SHP77 (cell line): ENCODE results near the gene TAX1BP1.

Experiments
- DNase-seq, 2 experiments: peaks; one replicate each; lab custom pipeline; 2025; lab: John Stamatoyannopoulos, UW

TAX1BP1 gene

DNA sequence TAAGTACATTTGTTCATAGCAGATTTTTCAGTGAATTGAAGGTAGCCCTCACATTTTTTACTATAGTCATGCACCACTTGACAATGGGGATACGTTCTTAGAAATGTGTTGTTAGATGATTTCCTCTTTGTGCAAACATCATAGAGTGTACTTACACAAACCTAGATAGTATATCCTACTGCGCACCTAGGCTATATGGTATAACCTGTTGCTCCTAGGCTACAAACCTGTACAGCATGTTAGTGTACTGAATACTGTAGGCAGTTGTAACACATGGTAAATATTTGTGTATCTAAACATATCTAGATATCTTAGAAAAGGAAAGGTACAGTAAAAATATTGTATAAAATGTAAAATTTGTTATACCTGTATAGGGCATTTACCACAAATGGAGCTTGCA is 41.2 kb downstream of the TAX1BP1 start:
- DNase-seq = no peak

DNA sequence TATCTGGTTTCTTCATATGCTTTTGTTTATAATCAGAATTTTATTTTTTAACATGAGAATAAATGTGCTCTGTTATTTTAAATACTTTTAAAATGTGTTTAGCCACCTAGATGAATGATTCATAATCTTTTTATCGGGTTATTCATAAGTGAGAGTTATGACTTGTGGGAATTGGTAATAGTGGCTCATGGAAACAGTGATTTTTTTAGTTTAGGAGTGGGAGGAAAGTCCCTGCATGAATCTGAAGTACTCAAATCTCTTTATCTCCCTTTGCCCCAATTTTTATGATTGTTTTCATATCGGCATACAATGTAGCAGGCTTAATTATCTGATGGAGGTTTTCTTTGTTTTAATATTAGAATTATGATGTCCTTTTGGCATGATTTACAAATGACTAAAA is 42.9 kb downstream of the TAX1BP1 start:
- no peak for DNase-seq

DNA sequence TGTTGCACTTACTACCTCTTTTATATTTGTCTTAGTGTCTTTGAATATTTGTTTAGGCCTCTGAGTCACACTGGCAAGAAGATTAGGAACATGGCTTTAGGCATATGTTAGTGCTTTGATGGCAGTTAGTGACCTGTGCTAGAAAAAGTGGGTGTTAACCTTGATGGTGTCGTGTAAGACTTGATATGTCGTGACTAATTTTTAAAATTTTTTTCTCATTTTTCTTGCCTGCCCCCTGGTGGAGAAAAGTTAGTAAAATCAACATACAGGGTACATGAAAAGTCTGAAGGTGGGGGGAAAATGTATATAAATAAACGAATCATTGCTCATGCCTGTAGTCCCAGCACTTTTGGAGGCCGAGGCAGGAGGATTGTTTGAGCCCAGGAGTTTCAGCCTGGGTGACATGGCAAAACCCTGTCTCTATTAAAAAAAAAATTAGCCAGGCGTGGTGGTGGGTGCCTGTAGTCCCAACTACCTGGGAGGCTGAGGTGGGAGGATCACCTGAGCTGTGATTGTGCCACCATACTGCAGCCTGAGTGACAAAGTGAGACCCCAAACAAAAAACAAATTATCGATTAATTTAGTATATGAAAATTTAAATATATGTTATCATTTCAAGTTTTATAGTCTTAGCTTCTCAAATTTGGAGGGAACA is 44.6 kb downstream of the TAX1BP1 start:
- DNase-seq = peak; percentile 14 to 15

DNA sequence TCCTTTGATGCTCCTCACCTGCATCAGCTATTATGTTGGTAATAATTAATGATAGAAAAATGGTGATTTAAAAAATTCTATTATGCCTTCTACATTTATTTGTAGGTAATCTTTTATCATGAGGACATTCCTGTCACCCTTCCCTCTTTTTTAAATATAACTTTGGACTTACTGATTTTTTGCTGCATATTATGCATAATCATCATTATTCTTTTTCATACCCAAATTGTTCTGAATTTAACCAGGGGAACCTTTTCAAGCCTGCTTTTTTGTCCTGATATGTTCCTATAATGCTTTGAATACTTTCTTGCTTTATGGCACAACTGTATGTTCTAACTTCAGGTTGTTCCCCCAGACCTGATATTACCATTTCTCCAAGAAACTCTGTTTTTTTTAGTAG is 48.5 kb downstream of the TAX1BP1 start:
- DNase-seq = no peak

DNA sequence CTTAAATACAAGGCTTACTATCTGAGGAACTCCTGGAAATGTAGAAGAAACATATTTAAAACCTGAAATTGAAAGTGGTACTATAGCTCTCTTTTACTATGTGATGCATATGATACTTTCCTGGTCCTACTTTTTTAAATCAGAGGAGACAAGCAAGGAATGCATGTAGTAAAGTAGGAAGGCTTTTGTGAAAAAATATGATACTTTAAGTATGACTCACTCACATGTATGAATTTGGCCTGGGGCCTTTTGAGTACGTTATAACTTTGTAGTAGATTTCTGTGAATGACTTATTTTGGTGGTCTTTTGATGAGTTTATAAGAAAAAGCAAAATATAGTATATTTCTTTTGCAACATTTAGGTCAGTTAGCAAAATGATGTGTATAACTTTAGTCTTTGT is 53.8 kb downstream of the TAX1BP1 start:
- no peak for DNase-seq

DNA sequence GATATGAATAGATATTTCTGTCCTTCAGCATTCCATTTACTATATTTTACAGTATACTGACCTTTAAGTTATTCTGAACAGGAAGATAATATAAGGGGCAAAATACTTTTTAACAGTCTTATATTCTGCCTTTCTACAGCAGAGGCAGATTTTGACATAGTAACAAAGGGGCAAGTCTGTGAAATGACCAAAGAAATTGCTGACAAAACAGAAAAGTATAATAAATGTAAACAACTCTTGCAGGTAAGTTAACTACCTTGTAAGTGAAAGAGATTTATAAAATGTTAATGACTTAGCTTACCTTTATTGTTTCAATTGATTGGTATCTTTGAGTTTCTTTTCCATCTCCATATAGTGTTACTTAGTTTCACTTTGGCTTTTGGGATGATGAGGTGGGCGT is 56.0 kb downstream of the TAX1BP1 start:
- no peak for DNase-seq

DNA sequence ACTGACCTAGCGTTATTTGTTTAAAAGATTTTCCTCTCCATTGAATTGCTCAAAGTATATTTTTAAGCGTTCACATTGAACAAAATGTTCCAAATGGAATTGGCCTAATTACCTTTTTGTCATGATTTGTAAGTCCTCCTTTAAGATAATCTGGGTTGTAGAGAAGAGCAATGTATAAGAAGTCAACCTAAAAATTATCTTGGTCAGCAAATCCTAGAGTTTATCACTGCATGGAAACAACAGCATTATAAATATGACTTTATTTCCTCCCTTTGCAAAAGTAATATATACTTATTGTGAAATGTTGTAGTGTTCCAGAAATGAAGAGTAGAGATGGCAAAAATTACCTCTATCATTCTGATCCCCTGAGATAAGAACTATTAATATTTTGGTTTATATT is 59.2 kb downstream of the TAX1BP1 start:
- no peak for DNase-seq

DNA sequence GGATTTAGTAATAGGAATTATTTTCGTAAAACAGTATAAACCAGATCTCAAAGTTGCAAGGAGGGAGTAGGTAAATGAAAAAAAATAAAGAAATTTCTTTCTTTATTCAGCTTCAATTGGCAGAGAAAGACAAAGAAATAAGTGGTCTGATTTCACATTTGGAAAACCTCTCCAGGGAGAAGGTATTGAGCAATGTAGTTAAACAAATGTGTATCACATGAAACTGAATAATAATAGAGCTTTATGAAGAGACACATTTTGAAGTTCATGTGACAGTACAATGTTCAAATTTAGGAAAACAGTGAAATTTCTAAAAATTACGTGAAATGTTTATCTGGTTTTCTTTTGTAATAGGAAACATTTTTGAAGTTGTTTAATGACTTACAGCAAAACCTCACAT is 63.0 kb downstream of the TAX1BP1 start:
- DNase-seq = no peak

DNA sequence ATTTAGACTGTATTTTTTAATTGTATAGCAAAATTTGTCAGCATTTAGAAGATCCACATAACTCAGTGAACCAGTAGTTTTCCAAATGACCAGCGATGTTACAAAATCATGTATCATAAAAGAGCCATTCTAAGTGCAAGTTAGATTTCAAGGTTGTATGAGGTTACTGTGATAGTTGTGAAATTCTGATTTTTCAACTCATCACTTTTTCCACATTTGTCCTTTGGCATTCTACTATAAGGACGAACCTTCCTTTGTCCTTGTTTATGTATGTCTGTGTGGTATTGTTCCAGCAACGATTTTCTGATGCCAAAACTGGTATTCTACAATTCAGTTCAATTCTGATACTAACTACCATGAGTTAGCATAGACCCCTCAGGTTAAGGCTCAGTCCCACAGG is 64.2 kb downstream of the TAX1BP1 start:
- no peak for DNase-seq

DNA sequence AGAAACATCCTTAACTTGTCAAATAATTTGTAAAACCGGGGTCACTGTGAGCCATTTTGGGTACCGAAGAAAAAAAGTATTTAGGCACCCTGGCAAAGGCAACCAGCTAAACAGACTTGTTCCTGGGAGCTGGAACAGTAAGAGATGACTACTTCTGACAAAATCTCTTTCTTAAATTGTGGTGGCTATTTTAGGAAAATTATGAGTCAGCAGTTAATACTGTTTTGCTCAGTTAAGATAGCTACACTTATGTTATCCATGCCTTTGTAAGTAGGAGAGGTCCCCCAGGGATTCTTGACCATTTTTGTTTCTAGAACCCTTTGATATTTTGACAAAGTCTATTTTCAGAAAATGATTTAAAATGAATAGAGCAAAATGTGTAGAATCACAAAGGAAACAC is 68.7 kb downstream of the TAX1BP1 start:
- DNase-seq = no peak

DNA sequence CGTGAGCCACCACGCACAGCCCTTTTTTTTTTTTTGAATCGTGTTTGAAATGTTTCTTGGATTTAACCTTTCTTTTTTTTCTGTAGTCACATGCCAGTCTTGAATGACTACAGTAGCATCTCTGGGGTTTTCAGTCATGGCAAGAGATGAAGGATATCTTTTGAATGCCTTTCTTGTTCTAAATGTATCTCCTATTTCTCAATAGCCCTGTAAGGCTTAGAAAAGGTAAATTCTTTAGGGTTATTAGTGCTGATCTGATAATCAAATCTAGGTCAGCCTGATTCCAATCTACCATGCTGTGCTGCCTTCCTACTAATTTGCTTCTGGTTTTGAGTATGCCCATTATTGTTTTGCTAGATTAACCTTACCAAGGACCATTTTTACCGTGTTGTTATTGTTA is 70.2 kb downstream of the TAX1BP1 start:
- no peak for DNase-seq

DNA sequence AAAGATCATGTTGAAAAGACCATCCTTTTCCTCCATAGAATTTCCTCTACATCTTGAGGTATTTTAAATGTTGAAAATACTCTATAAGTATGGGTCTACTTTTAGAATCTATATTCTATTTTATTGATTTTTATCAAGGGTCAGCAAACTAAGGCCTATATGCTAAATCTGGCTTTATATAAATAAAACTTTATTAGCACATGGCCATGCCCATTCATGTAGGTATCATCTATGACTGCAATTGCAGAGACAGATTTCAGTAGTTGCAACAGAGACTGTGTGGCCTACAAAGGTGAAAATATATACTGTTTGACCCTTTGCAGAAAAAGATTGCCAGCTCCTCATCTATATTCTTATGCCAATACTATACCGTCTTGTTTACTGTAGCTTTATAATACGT is 72.7 kb downstream of the TAX1BP1 start:
- DNase-seq = no peak

DNA sequence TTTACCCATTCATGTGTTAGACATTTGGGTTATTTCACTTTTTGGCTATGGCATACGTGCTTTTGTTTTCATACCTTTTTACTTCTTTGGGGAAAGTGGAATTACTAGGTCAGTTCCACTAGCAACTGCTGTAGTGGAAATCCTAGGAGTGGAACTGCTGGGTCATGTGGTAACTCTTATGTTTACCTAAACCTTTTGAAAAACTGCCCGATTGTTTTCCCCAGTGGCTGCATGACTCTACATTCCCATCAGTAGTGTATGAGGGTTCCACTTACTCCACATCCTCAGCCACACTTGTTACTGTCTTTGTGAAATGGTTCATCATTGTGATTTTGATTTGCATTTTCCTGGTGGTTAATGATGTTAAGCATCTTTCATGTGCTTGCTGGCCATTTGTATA is 82.3 kb downstream of the TAX1BP1 start:
- DNase-seq = no peak

DNA sequence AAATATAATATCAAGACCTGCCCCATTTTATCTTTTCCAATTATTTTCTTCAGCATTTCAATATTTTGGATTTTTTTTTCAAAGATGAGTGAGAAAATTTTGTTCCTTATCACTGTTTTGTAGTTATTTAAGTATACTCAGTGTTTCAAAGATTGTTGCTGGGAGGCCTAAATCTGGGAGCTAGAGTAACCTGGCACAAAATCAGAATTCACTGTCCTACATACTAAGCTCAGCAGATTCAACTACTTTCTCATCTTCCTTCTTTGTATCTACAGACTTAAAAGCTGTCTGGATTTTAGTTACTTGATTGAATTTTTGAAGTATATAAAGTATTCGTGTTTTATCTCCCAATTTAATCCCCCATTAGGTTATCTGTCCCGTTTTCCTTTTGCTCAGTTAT is 85.9 kb downstream of the TAX1BP1 start:
- DNase-seq = no peak

DNA sequence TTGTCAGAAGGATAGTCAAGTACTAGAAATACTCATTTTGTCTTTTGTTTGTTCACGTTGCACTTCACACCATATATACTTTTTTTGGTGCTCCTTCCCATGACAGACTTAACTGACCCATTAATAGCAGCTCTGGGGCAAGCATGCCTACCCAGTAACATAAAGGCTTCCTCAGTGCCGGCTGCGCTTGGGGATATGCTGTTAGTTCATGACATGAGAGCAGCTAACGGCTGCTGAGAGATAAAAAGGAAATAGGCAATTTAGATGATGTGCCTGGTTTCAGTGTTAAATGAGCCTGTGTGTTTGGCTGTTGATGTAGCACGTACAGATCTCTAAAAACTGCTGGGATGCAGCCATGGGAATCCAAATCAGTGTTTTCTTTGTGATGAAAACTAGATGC is 86.4 kb downstream of the TAX1BP1 start:
- no peak for DNase-seq

DNA sequence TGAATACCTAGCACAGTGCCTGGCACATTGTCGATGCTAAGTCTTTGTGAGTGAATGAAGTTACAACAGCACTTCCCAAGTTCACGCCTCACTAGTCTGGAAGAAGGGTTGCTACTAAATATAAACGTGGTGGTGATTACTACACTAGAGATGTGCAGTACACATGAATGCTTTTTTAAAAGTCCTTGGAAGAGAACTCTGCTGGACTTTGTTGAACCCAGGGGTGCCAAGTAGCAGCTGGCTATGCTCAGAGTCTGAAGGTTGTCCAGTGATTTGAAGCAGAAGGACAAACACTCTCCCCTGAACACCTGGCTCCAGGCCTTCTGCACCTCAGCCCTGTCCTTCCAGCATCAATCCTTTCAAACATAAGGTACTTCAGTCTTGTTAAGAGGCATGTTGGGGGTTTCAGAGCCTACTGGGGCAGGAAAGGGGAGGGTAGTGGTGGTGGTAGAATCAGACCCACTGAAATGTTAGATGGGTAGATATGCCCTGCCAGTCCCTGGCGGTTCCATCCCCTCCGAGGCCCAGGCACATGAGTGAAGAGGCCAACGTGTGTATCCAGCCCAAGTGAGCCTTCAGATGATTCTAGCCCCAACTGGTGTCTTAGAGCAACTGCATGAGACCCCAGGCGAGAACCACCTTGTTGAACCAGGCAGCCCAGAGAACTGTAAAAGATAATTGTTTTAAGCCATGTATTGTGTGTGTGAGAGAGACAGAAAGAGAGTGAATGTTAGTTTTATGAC is 94.4 kb downstream of the TAX1BP1 start:
- no peak for DNase-seq

DNA sequence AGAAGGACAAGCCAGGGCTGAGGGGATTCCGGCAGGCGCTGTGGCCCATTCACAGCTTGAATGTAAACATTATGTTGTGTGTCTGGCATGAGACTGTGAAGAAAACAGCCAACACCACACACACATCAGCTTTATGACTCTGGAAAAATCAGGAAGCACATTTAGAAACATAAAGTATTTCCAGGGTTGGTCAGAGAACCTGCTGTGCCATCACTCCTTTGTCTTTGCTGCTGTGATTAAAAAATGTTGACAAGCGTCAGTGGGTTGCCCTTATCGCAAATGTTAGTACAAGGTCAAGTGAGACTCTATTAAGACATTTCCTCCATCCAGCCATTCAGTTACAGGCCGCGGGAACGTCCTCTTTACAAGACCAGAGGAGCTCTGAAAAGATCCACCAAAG is 95.4 kb downstream of the TAX1BP1 start:
- DNase-seq = no peak

DNA sequence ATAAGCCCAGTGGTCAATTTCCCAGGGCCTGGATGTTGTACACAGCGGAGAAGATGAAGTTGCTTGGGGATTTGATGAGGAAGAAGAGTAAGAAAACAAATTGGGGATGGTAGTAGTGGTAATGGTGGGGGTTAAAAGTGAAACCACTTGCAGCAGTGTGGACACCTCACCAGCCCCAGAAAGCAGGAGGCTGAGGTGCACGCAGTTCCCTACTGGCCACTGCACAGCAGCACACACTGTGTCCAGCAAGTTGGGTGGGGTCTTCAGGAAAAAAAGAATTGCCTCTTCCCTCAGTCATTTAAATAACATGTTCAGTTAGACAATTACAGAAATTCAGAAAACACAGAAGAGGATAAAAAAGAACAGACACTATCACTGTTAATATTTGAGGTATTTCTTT is 96.6 kb downstream of the TAX1BP1 start:
- DNase-seq = no peak

DNA sequence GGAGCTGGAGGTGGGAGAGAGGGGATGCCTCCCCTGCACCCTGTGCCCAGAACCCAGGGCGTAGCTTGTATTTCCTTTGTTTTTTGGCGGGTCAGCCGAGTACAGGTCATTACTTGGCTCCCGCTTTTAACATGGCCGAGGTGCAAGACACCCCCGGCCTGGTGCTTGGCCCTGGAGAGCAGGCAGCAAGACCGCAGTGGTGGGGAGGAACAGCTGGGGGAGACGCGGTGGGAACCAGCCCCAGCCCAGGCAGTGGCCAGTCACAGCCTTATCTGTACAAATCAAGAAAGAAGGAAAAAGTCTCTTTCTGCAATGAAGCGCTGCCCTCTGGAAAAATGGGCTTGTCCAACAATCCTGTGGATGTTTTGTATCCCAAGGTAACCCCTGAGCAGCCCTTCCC is 99.1 kb downstream of the TAX1BP1 start:
- no peak for DNase-seq

DNA sequence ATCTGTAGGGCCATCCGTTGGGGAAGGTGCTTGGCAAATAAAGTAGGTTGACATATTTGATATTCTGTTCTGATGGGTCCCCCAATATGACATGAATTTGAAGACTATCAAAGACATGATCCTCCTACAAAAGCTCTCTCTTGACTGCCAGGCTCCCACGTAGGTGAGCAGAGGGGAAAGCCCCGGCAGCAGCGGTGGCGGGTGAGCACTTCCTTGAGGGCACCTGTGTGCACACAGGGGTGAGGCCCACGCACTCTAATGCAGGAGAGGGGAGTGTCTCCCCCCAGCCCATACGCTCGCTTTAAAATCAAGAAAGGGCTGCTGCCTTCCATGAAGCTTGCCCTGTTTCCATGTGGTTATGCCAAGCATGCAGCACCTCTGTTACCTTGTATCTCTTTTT is 100.4 kb downstream of the TAX1BP1 start:
- DNase-seq = no peak

DNA sequence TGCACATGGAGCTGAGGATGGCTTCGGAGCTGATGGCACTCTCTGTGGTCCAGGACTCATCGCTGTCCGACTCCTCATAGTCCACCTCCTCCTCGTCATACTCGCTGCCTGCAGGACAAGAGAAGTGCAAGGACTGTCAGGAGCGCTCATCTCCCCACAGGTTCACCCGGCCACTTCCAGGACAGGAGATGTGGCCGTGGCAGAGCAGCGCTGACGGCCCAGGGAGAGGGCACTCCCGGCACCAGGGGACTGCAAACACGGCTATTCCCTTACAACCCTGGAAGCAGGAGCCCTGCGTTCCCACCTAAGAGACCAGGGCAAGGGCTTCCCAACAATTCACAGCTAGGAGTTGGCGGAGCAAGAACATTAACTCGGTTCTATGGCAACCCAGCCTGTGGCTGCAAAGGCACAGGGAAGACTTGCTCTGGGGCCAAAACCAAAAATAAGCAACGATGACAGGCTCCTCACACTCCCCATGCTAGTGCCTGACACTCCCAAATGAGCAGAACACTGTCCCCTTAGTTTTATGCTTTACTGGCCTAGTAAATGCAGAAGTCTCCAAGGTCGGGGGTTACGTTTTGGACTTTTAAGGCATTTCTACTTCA is 100.9 kb downstream of the TAX1BP1 start:
- no peak for DNase-seq

DNA sequence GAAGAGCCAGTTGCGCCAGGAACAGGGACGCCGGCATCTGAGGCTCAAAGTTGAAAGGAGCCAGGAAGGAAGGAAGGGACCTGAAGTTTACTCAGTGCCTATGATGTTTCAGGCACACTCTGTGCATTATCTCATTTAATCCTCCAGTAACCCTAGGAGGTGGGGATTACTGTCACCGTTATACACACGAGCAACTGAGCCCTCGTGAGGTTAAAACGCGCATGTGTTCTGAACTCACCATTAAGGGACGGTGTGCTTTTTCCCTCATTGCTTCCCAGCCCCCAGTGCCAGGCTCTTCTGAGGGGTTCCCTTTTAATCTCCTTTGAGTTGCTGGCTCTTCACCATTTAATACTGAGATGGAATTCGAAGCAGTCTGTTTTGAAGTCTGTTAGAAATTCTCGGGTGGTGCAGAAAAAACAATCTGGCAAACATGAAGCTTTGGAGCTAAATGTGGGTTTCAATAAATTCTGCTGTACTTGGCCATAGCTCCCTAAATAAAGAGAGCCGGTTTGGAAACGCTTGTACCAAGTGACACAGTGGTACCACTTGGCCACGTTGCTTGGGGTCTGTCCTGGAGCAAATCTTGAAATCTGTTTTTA is 102.2 kb downstream of the TAX1BP1 start:
- DNase-seq = no peak

DNA sequence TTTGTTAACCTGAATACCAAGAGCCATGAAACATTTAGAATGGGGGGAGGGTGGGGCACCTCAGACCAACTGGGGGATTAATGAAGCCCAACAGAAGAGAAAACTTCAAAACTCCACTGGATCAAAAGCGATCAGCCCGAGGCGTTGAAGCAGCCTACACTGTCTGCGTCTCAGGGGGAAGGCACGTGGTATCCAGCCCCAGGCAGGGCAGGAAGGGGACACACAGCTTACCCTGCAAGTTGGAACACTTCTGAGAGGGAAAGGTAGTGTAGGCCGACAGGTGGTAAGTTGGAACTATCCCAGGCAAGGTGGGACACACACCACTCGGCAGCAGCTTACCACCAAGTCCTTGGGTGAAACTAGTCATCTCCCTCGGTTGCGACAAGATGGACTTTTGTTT is 102.9 kb downstream of the TAX1BP1 start:
- no peak for DNase-seq
